Stimulated activated CD8-positive, alpha-beta memory T cell treated with anti-CD3 and anti-CD28 coated beads, Interleukin-12 subunit alpha, Interleukin-12 subunit beta, amount 100 ng/mL, for 24 hours (primary cell): ENCODE data around the gene APOBEC4.
"Not testable (repeated sequence)": the region's sequence is repeated elsewhere in the genome, so short reads cannot be mapped to it uniquely, and the experiment has no call there.

Source experiments
- DNase-seq: peaks from one replicate; pipeline ENCODE4 v3.0.0-alpha.2; 2020; ENCODE audit errors: extremely low read depth

APOBEC4 gene

GRCh38 chr1:183652547-183653461 lies at the start of gene APOBEC4:
Gene APOBEC4, minus strand, starts transcription at chr1:183653316. Its CDS starts 4,535 bp downstream, at chr1:183648781.
- DNase-seq = no peak

- no peak for DNase-seq
Observed at GRCh38 chr1:183702813-183703198, 49.7 kb upstream of the APOBEC4 start.

- DNase-seq = no peak
Observed at GRCh38 chr1:183702087-183702812, 49.1 kb upstream of the APOBEC4 start.

DNA sequence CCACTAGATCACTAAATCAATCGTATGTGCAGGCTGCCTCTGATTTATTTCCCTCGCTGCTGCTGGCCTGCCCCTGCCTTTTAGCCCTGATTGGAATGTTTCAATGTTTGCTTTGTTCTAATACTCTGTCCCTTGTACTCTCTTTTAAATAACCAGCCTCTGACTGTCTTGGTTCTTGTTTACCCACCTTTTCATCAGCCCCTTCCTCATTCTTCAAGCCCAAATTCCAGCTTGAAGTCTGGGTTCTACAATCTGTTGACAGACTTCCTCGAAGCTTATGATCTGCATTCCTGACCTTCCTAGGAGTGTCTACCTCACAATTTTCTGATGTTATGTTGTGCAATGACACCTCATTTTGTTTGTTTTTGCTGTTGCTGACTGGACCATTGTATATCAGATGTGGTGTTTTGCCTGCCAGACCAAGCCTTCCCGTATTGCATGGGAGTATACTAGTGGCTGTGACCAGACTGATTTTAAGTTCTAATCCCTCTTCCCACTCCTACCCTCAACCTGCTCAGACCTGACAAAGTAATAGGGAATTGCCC lies 46.6 kb upstream of the APOBEC4 start:
- no peak for DNase-seq

GRCh38 chr1:183697814-183698590 lies 44.9 kb upstream of the APOBEC4 start:
- DNase-seq = no peak

- no peak for DNase-seq
Observed at GRCh38 chr1:183696981-183697380, 43.9 kb upstream of the APOBEC4 start.

DNA sequence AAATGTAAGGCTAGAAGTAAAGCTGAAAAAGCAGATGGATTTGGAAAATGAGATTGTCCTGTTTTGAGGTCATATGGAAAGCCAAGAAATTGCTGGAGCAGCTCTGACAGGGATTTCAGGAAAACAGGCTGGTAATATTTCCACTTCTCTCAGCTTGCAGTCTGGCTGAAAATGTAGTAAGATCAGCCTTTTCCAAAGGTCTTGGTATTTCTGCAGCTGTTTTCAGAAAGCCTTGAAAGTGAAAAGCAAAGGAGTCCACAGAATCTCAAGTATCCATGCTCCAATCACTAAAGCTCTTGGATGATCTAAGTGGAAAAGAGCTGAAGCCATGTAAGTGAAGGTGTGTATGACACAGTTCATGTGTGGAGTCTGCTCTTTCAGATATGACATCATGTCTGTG lies 41.6 kb upstream of the APOBEC4 start:
- DNase-seq = no peak

- DNase-seq = no peak
Observed at GRCh38 chr1:183694066-183694465, 41.0 kb upstream of the APOBEC4 start.

DNA sequence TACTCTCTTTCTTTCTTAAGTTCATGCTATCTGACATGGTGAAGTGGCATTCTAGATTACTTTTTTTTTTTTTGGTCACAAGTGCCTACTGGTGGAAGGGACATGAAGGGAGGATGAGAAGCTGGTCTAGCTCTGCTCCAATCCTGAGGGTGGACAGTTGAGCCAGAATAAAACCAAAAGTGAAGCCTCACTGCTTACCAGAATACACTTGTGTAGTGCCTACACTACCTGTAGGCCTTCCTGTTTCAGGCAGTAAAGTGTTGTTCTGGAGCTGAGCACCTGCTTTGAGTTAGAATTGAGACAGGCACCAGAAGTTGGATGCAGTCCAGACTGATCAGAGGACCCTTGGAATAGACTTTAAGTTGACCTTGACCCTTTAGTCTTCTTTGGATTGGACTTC lies 40.4 kb upstream of the APOBEC4 start:
- DNase-seq = no peak

GRCh38 chr1:183689762-183690204 lies 36.7 kb upstream of the APOBEC4 start:
- no peak for DNase-seq

- DNase-seq = no peak
Observed at GRCh38 chr1:183688341-183689060, 35.4 kb upstream of the APOBEC4 start.

DNA sequence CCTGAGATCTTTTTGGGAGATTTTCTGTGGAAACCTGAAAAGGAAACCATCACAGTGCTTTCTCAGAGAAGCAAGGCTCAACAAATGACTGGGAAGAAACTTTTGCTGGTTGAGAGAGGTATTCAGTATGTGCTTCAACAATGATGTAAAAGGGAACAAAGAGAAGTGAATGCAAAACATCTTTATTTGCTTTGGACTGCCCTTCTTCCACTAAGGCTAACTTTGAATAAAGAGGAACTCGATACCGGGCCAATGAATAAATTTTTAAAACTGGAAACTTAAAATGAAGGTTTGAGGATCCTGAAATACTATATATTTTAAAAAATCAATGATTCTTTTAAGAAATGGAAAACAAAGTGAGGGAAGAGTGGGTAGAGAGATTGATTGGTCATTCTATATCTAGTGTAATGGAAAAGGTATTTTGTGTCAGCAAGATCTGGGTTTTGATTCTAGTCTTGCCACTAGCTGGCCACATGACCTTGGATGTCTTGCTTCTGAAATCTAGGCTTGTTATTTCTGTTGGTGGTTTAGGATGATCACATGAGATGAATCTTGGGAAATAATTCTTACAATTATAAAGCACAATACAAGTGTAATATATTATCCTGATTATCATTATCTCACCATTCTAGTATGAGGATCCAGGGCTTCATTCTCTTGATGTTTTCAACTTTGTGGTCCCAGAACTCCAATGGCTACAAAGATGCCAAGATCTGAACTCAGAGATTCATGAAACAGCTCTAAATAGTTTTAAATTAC lies 34.6 kb upstream of the APOBEC4 start:
- DNase-seq = no peak

GRCh38 chr1:183686229-183686628 lies 33.1 kb upstream of the APOBEC4 start:
- DNase-seq = no peak

DNA sequence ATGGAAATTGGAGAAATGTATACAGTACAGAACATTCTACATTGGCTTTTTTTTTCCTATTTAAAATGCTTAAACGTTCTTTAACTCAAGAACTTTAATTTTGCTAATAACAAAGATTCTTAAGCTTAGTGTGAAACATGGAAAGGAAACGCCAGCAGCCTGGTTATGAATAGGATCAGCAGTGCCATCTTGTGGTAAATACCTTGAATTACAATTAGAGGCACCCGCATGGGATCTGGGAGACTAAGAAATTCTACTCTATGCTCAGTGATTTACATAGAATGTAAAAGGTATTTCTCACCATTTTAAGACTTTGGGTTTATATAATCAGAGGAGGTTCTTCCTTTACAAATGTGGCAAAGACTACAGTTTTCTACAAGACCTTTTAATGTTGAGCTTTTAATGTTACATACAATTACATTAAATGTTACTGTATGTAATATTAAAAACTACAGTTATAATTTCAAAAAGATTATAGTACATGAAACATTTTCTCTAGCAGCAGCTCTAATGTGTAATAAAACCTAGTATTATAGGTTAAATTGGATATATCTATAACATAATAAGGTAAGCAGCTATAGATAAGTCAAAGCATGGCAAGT lies 32.1 kb upstream of the APOBEC4 start:
- no peak for DNase-seq

DNA sequence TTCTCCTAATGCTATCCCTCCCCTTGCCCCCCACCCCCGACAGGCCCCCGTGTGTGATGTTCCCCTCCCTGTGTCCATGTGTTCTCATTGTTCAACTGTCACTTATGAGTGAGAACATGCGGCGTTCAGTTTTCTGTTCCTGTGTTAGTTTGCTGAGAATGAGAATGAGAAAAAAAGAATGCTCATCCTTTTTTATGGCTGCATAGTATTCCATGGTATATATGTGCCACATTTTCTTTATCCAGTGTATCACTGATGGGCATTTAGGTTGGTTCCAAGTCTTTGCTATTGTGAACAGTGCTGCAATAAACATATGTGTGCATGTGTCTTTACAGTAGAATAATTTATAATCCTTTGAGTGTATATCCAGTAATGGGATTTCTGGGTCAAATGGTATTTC lies 26.2 kb upstream of the APOBEC4 start:
- DNase-seq = not testable (repeated sequence)

GRCh38 chr1:183678819-183679218 lies 25.7 kb upstream of the APOBEC4 start:
- DNase-seq = no peak

DNA sequence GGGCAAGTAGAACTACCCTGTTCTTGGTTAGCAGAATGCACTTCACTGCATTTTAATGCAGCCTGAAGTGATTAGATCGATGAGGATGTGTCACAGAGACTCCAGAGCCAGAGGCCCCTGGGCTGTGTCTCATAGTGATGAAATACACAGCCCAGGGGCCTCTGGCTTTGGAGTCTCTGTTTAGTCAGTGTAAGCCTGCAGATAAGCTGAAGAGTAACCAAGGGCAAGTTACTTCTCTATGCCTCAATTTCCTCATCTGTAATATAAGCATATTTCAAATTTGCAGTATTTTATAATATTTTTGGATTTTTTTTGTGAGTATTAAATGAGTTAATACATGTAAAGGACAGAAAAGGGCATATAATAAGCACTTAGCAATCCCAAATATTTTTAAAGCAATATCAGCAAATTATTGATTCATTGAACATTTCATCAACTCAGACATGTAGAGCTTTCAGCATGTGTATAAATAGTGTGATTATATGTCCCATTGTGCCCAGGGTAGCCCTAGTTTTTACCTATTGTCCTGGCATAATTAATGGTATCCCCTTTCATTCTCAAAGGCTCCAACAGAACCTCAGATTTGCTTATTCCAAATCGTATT lies 23.6 kb upstream of the APOBEC4 start:
- no peak for DNase-seq

DNA sequence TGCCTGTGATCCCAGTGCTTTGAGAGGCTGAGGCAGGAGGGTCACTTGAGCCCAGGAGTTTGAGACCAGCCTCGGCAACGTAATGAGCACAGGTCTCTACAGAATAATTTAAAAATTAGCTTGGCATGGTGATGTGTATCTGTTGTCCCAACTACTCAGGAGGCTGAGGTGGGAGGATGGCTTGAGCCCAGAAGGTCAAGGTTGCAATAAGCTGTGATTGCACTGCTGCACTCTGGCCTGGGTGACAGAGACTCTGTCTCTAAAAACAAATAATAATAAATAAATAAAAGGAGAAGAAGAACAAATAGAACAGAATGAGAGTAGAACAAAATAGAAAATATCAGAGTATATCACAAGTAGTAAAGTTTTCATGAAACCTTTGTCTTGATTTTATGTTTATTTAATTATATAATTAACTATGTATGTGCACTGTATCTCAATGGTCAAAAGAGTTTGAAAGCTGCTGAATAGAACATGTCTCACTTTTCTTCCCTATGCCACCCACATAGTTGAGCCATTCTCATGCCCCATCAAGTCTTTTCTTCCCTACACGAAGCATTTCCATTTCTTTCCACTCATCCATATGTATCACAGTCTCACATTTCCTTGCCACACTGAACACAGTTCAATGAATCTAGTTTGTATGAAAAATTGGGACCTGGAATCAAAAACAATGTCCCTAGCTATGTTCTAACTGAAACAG lies 22.9 kb upstream of the APOBEC4 start:
- no peak for DNase-seq

- no peak for DNase-seq
Observed at GRCh38 chr1:183675381-183675780, 22.3 kb upstream of the APOBEC4 start.
